ENCODE data around the gene AZU1.

Gene AZU1

GRCh38 chr19:789701-790060 lies 38.0 kb upstream of the AZU1 start:
- H2BK5ac ChIP-seq (ENCODE audit: low read length) = no peak overlapping the region
- no peak for DNase-seq
- no peak overlapping the region for H3K23ac ChIP-seq (ENCODE audit: low read length)
- WGBS (ENCODE audit: extremely low coverage, insufficient coverage, low lambda C conversion rate) = no CpG with 5 or more reads among the region's 9 CpGs
- H3K56ac ChIP-seq (ENCODE audit: low read length) = peak overlapping the region; percentile 81
- H3K79me2 ChIP-seq (ENCODE audit: control insufficient read depth, insufficient read depth, low read length) = no peaks in the 10 kb centered on the region
- H3K36me3 ChIP-seq (ENCODE audit: control insufficient read depth, insufficient read depth, low read length) = no peaks in the 10 kb centered on the region
- no peak overlapping the region for H2BK15ac ChIP-seq (replicated peaks; ENCODE audit: low read depth)
- H3K27ac ChIP-seq (ENCODE audit: low read depth, low read length) = peak overlapping the region; percentile 64
- no peak overlapping the region for H4K8ac ChIP-seq (ENCODE audit: low read depth, low read length)
- H4K5ac ChIP-seq (ENCODE audit: low read length) = no peak overlapping the region
- H2AK5ac ChIP-seq (ENCODE audit: low read length) = peak overlapping the region; percentile 0
- no peak overlapping the region for H3K4me3 ChIP-seq (ENCODE audit: low read length)
- H3K9ac ChIP-seq (ENCODE audit: low read length) = peak overlapping the region; percentile 20
- H3K4me1 ChIP-seq (ENCODE audit: control insufficient read depth, low read depth, low read length) = no peaks in the 10 kb centered on the region
- H3K18ac ChIP-seq (ENCODE audit: low read length) = peak overlapping the region; percentile 3
- H3K4ac ChIP-seq (ENCODE audit: low read depth, low read length) = no peak overlapping the region
- no peaks in the 10 kb centered on the region for H3K27me3 ChIP-seq (ENCODE audit: insufficient read depth, low read length, poor library complexity)
- H3K79me1 ChIP-seq (ENCODE audit: low read length) = no peaks in the 10 kb centered on the region
- no peak overlapping the region for H3K4me2 ChIP-seq (ENCODE audit: low read length)
- peak overlapping the region; percentile 30 for H2BK120ac ChIP-seq (ENCODE audit: low read depth, low read length)

DNA sequence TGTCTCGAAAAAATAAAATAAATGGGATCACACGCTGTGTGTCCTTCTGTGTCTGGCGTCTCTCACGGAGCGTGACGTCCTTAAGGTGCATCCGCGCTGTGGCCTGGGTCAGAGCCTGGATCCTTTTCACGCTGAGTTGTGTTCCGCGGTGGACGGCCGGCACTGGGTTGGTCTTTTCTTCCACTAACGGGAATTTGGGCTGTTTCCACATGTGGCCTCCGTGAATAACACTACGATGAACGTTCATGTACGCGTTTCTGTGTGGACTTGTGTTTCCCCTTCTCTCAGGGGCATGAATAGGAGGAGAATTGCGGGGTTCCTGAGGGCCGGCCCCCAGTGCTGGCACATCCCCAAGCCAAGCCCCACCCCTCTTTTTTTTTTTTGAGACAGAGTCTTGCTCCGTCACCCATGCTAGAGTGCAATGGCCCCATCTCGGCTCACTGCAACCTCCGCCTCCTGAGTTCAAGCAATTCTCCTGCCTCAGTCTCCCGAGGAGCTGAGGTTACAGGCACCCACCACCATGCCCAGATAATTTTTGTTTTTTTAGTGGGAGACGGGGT lies 36.5 kb upstream of the AZU1 start:
- no peak overlapping the region for H2BK120ac ChIP-seq (ENCODE audit: low read depth, low read length)
- H3K27ac ChIP-seq (ENCODE audit: low read depth, low read length) = no peak overlapping the region
- no peak overlapping the region for H3K4me3 ChIP-seq (ENCODE audit: low read length)
- no peaks in the 10 kb centered on the region for H3K36me3 ChIP-seq (ENCODE audit: control insufficient read depth, insufficient read depth, low read length)
- peak overlapping the region; percentile 69 for H2AK5ac ChIP-seq (ENCODE audit: low read length)
- WGBS (ENCODE audit: extremely low coverage, insufficient coverage, low lambda C conversion rate) = no CpG with 5 or more reads among the region's 26 CpGs
- H3K4me1 ChIP-seq (ENCODE audit: control insufficient read depth, low read depth, low read length) = no peaks in the 10 kb centered on the region
- H3K79me2 ChIP-seq (ENCODE audit: control insufficient read depth, insufficient read depth, low read length) = no peaks in the 10 kb centered on the region
- H2BK5ac ChIP-seq (ENCODE audit: low read length) = no peak overlapping the region
- H3K27me3 ChIP-seq (ENCODE audit: insufficient read depth, low read length, poor library complexity) = no peaks in the 10 kb centered on the region
- H2BK15ac ChIP-seq (replicated peaks; ENCODE audit: low read depth) = no peak overlapping the region
- H3K56ac ChIP-seq (ENCODE audit: low read length) = peak overlapping the region; percentile 64
- no peak overlapping the region for H4K8ac ChIP-seq (ENCODE audit: low read depth, low read length)
- H4K5ac ChIP-seq (ENCODE audit: low read length) = no peak overlapping the region
- no peaks in the 10 kb centered on the region for H3K79me1 ChIP-seq (ENCODE audit: low read length)
- H3K23ac ChIP-seq (ENCODE audit: low read length) = no peak overlapping the region
- no peak overlapping the region for H3K9ac ChIP-seq (ENCODE audit: low read length)
- H3K18ac ChIP-seq (ENCODE audit: low read length) = peak overlapping the region; percentile 71
- DNase-seq = no peak
- H3K4ac ChIP-seq (ENCODE audit: low read depth, low read length) = peak overlapping the region; percentile 66
- no peak overlapping the region for H3K4me2 ChIP-seq (ENCODE audit: low read length)

DNA sequence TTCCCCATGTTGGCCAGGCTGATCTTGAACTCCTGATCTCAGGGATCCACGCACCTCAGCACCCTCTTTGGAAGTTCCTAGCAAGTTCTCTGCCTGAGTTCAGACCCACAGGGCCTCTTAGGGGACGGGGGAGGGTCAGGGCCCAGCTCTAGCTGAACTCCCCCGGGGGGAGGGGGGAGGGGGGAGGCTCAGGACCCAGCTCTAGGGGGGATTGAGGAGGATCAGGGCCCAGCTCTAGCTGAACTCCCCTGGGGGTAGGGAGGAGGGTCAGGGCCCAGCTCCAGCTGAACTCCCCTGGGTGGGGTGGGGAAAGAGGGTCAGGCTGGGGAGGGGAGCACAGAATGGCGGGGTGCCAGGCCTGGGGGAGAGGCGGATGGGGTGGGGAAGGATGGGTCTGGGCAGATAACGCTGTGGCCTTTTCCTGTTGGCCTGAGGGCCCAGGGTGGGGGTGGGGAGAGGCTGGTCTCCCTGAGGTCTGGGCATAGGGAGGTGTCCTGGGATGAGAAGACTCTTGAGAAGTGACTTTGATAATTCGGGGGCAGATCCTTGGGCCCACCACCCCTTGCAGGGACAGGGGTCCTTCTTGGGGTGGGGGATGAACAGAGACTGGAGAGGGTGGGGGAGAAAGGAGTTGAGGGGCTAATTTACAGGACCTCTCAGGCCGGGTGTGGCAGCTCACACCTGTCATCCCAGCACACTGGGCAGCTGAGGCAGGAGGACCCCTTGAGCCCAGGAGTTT lies 35.9 kb upstream of the AZU1 start:
- Histone ChIP-seq H3K56ac (ENCODE audit: low read length) (peak overlapping the region; percentile 71), H3K18ac (ENCODE audit: low read length) (peak overlapping the region; percentile 71), H2BK5ac (ENCODE audit: low read length) (no peak overlapping the region), H3K23ac (ENCODE audit: low read length) (no peak overlapping the region), H3K4me2 (ENCODE audit: low read length) (no peak overlapping the region), H3K4me3 (ENCODE audit: low read length) (no peak overlapping the region), H3K79me2 (ENCODE audit: control insufficient read depth, insufficient read depth, low read length) (no peaks in the 10 kb centered on the region), H3K9ac (ENCODE audit: low read length) (no peak overlapping the region), H3K27ac (ENCODE audit: low read depth, low read length) (no peak overlapping the region), H3K79me1 (ENCODE audit: low read length) (no peaks in the 10 kb centered on the region), H2BK120ac (ENCODE audit: low read depth, low read length) (no peak overlapping the region), H3K36me3 (ENCODE audit: control insufficient read depth, insufficient read depth, low read length) (no peaks in the 10 kb centered on the region), H3K4me1 (ENCODE audit: control insufficient read depth, low read depth, low read length) (no peaks in the 10 kb centered on the region), H3K27me3 (ENCODE audit: insufficient read depth, low read length, poor library complexity) (no peaks in the 10 kb centered on the region), H2BK15ac (replicated peaks; ENCODE audit: low read depth) (no peak overlapping the region), H3K4ac (ENCODE audit: low read depth, low read length) (peak overlapping the region; percentile 66), H4K8ac (ENCODE audit: low read depth, low read length) (peak overlapping the region; percentile 84), H4K5ac (ENCODE audit: low read length) (no peak overlapping the region), H2AK5ac (ENCODE audit: low read length) (no peak overlapping the region)
- no peak for DNase-seq
- no CpG with 5 or more reads among the region's 8 CpGs for WGBS (ENCODE audit: extremely low coverage, insufficient coverage, low lambda C conversion rate)

GRCh38 chr19:792306-792885 lies 35.2 kb upstream of the AZU1 start:
- H3K4me2 ChIP-seq (ENCODE audit: low read length) = no peak overlapping the region
- no peak overlapping the region for H3K23ac ChIP-seq (ENCODE audit: low read length)
- H2AK5ac ChIP-seq (ENCODE audit: low read length) = no peak overlapping the region
- H4K5ac ChIP-seq (ENCODE audit: low read length) = no peak overlapping the region
- H3K4ac ChIP-seq (ENCODE audit: low read depth, low read length) = no peak overlapping the region
- no peak overlapping the region for H2BK120ac ChIP-seq (ENCODE audit: low read depth, low read length)
- no peak overlapping the region for H3K18ac ChIP-seq (ENCODE audit: low read length)
- H3K79me1 ChIP-seq (ENCODE audit: low read length) = no peaks in the 10 kb centered on the region
- DNase-seq = no peak
- H2BK15ac ChIP-seq (replicated peaks; ENCODE audit: low read depth) = no peak overlapping the region
- H3K4me1 ChIP-seq (ENCODE audit: control insufficient read depth, low read depth, low read length) = no peaks in the 10 kb centered on the region
- H3K4me3 ChIP-seq (ENCODE audit: low read length) = no peak overlapping the region
- H3K36me3 ChIP-seq (ENCODE audit: control insufficient read depth, insufficient read depth, low read length) = no peaks in the 10 kb centered on the region
- no peak overlapping the region for H2BK5ac ChIP-seq (ENCODE audit: low read length)
- H4K8ac ChIP-seq (ENCODE audit: low read depth, low read length) = no peak overlapping the region
- no peak overlapping the region for H3K9ac ChIP-seq (ENCODE audit: low read length)
- no peaks in the 10 kb centered on the region for H3K27me3 ChIP-seq (ENCODE audit: insufficient read depth, low read length, poor library complexity)
- no peaks in the 10 kb centered on the region for H3K79me2 ChIP-seq (ENCODE audit: control insufficient read depth, insufficient read depth, low read length)
- no CpG with 5 or more reads among the region's 16 CpGs for WGBS (ENCODE audit: extremely low coverage, insufficient coverage, low lambda C conversion rate)
- no peak overlapping the region for H3K27ac ChIP-seq (ENCODE audit: low read depth, low read length)
- peak overlapping the region; percentile 71 for H3K56ac ChIP-seq (ENCODE audit: low read length)

GRCh38 chr19:793806-794205 lies 33.8 kb upstream of the AZU1 start:
- no peak overlapping the region for H3K23ac ChIP-seq (ENCODE audit: low read length)
- no peak overlapping the region for H3K9ac ChIP-seq (ENCODE audit: low read length)
- no peak for DNase-seq
- H3K4me2 ChIP-seq (ENCODE audit: low read length) = no peak overlapping the region
- H3K79me2 ChIP-seq (ENCODE audit: control insufficient read depth, insufficient read depth, low read length) = peaks cover 9% of the 10 kb centered on the region
- no peaks in the 10 kb centered on the region for H3K79me1 ChIP-seq (ENCODE audit: low read length)
- no peak overlapping the region for H4K8ac ChIP-seq (ENCODE audit: low read depth, low read length)
- no peaks in the 10 kb centered on the region for H3K27me3 ChIP-seq (ENCODE audit: insufficient read depth, low read length, poor library complexity)
- no peak overlapping the region for H2BK15ac ChIP-seq (replicated peaks; ENCODE audit: low read depth)
- no peak overlapping the region for H3K4me3 ChIP-seq (ENCODE audit: low read length)
- no peak overlapping the region for H2BK5ac ChIP-seq (ENCODE audit: low read length)
- no peaks in the 10 kb centered on the region for H3K4me1 ChIP-seq (ENCODE audit: control insufficient read depth, low read depth, low read length)
- H3K4ac ChIP-seq (ENCODE audit: low read depth, low read length) = no peak overlapping the region
- H2BK120ac ChIP-seq (ENCODE audit: low read depth, low read length) = no peak overlapping the region
- WGBS (ENCODE audit: extremely low coverage, insufficient coverage, low lambda C conversion rate) = no CpG with 5 or more reads among the region's 12 CpGs
- H3K36me3 ChIP-seq (ENCODE audit: control insufficient read depth, insufficient read depth, low read length) = no peaks in the 10 kb centered on the region
- no peak overlapping the region for H3K18ac ChIP-seq (ENCODE audit: low read length)
- no peak overlapping the region for H2AK5ac ChIP-seq (ENCODE audit: low read length)
- no peak overlapping the region for H3K56ac ChIP-seq (ENCODE audit: low read length)
- no peak overlapping the region for H3K27ac ChIP-seq (ENCODE audit: low read depth, low read length)
- H4K5ac ChIP-seq (ENCODE audit: low read length) = no peak overlapping the region
